Stimulated activated CD8-positive, alpha-beta memory T cell treated with anti-CD3 and anti-CD28 coated beads, Interleukin-15, amount 100 ng/mL, for 4 hours (primary cell): ENCODE measurements around the gene CCDC183.
A peak's percentile ranks its signal among the peaks of the same experiment; 100 is the strongest.
"Not testable (repeated sequence)": the region's sequence is repeated elsewhere in the genome, so short reads cannot be mapped to it uniquely, and the experiment has no call there.

Experiments
- DNase-seq, 2 donors: peaks; one replicate each; pipeline ENCODE4 v3.0.0-alpha.2; 2020; ENCODE audit warnings: low read depth in 2 of 2

The CCDC183 gene

GRCh38 chr9:136838314-136839228 lies 42.4 kb downstream of the CCDC183 start:
- DNase-seq = no peak

GRCh38 chr9:136839229-136840139 lies 43.3 kb downstream of the CCDC183 start:
- no peak for DNase-seq

- DNase-seq = no peak
Observed at GRCh38 chr9:136840140-136840876, 44.2 kb downstream of the CCDC183 start.

GRCh38 chr9:136840877-136841645 lies 44.9 kb downstream of the CCDC183 start:
- DNase-seq = no peak

- not testable (repeated sequence) for DNase-seq
Observed at GRCh38 chr9:136841646-136842379, 45.7 kb downstream of the CCDC183 start.

GRCh38 chr9:136842380-136842948 lies 46.3 kb downstream of the CCDC183 start, which contains the start of gene AJM1:
Gene AJM1 (plus strand): TSS chr9:136842478. CDS start chr9:136844415, 1,937 bp downstream.
- peak; percentile 56 to 58 for DNase-seq

- not testable (repeated sequence) for DNase-seq
Observed at GRCh38 chr9:136843159-136843800, 47.1 kb downstream of the CCDC183 start.

- peak in 1 of 2 donors; percentile 32 for DNase-seq
Observed at GRCh38 chr9:136843801-136844740, 47.9 kb downstream of the CCDC183 start.

- DNase-seq = no peak
Observed at GRCh38 chr9:136844761-136845464, 48.8 kb downstream of the CCDC183 start.

GRCh38 chr9:136845465-136846260 lies 49.5 kb downstream of the CCDC183 start:
- DNase-seq = no peak

- peak in 1 of 2 donors; percentile 26 for DNase-seq
Observed at GRCh38 chr9:136846376-136847087, 50.4 kb downstream of the CCDC183 start.

GRCh38 chr9:136847088-136847825 lies 51.1 kb downstream of the CCDC183 start:
- DNase-seq = no peak

- DNase-seq = peak; percentile 37
Observed at GRCh38 chr9:136847826-136848392, 51.8 kb downstream of the CCDC183 start.

GRCh38 chr9:136848393-136849037 lies 52.4 kb downstream of the CCDC183 start:
- no peak for DNase-seq
